H1 (cell line): Measurements from ENCODE around the gene EMC6.

Source experiments
- TAF7 ChIP-seq: optimal IDR thresholded peaks from 2 replicates; pipeline ENCODE3; 2011; ENCODE audit warnings: low read depth, mild to moderate bottlenecking, inconsistent platforms, low read length, moderate library complexity, borderline replicate concordance
- TF ChIP-seq, protein P1 (sequence below), 3 experiments: IDR thresholded peaks; 1 replicate in 2 of 3; 2 replicates in 1 of 3; pipeline versions ENCODE4 v1.5.1 to v1.6.1; 2011; ENCODE audit warnings: low read length in 3 of 3, mild to moderate bottlenecking in 3 of 3, inconsistent platforms in 2 of 3, low read depth in 1 of 3, moderate library complexity in 1 of 3; ENCODE audit not compliant: insufficient read depth in 1 of 3; ENCODE audit errors: control extremely low read depth in 1 of 3
- TF ChIP-seq, protein P2 (sequence below): IDR thresholded peaks from 2 replicates; pipeline ENCODE4 v1.6.1; 2012; ENCODE audit warnings: inconsistent platforms

DNA sequence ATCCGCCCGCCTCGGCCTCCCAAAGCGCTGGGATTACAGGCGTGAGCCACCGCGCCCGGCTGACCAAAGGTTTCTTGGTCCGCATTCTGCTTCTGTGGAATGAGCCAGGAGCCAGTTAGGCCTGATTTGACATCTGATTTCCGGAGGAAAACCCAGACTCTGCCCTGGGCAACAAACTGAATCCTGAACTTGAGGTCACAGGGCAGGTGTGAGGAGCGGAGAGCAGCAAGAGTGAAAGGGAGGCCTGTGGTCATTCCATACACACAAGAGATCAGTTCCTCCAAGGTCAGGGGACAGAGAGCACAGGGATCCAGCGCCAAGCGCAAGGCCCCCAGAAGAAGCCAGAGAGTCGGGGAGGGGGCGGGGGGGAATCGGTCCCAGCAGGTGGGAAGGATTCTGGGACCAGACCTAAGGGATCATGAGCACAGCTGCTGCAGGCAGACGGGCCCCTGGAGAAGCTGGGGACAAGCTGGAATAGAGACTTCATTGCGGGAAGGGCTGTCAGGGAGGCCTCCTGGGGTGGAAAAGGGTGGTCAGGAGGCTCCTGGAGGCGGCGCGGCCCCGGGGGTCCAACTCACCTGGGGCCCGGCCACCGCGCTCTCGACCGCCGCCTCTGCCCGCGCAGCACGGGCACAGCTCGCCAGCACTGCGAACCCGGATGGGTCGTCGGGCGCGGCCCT is 33.0 kb upstream of the EMC6 start:
- TF ChIP-seq, protein P1, sequence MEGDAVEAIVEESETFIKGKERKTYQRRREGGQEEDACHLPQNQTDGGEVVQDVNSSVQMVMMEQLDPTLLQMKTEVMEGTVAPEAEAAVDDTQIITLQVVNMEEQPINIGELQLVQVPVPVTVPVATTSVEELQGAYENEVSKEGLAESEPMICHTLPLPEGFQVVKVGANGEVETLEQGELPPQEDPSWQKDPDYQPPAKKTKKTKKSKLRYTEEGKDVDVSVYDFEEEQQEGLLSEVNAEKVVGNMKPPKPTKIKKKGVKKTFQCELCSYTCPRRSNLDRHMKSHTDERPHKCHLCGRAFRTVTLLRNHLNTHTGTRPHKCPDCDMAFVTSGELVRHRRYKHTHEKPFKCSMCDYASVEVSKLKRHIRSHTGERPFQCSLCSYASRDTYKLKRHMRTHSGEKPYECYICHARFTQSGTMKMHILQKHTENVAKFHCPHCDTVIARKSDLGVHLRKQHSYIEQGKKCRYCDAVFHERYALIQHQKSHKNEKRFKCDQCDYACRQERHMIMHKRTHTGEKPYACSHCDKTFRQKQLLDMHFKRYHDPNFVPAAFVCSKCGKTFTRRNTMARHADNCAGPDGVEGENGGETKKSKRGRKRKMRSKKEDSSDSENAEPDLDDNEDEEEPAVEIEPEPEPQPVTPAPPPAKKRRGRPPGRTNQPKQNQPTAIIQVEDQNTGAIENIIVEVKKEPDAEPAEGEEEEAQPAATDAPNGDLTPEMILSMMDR (IDR thresholded peaks at IDR 0.05; ENCODE audit: control extremely low read depth in 1 of 3, insufficient read depth in 1 of 3, low read depth in 1 of 3, low read length in 3 of 3): no peak
- TF ChIP-seq, protein P2, sequence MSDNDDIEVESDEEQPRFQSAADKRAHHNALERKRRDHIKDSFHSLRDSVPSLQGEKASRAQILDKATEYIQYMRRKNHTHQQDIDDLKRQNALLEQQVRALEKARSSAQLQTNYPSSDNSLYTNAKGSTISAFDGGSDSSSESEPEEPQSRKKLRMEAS: no peak
- no peak for TF ChIP-seq TAF7
